SK-N-SH treated with all-trans-retinoic acid at 6 μM for 48 hours (cell line): ENCODE measurements around the gene ATP8A2.

Experiments
- ATAC-seq: fragments of 200-7000 bp; cut with Tn5 transposase; 3 replicates; pipeline ENCODE4 v1.9.1; 2020; ENCODE audit warnings: mild to moderate bottlenecking, moderate library complexity
- ARNTL ChIP-seq: fragments of 450-650 bp; formaldehyde crosslinking; IDR thresholded peaks from 2 replicates; pipeline ENCODE4 v1.5.0; 2020; ENCODE audit warnings: low read depth, mild to moderate bottlenecking, moderate library complexity, borderline replicate concordance
- BACH2 ChIP-seq: fragments of 250-450 bp; sonication (Bioruptor Pico); IDR thresholded peaks from 2 replicates; pipeline ENCODE4 v1.9.0; 2021; ENCODE audit warnings: mild to moderate bottlenecking, borderline replicate concordance
- CREB5 ChIP-seq: fragments of 250-450 bp; sonication (Bioruptor Pico); IDR thresholded peaks from 2 replicates; pipeline ENCODE4 v1.5.1; 2020; ENCODE audit warnings: low read depth, mild to moderate bottlenecking, moderate library complexity
- CSRNP3 ChIP-seq: fragments of 250-450 bp; sonication (Bioruptor Pico); IDR thresholded peaks from 2 replicates; pipeline ENCODE4 v1.5.1; 2021; ENCODE audit warnings: mild to moderate bottlenecking, moderate library complexity
- ESRRG ChIP-seq: fragments of 250-450 bp; sonication (Bioruptor Pico); IDR thresholded peaks from 2 replicates; pipeline ENCODE4 v1.6.1; 2021; ENCODE audit warnings: mild to moderate bottlenecking
- GLIS3 ChIP-seq: fragments of 250-450 bp; sonication (Bioruptor Pico); IDR thresholded peaks from 2 replicates; pipeline ENCODE4 v1.5.0; 2020; ENCODE audit warnings: mild to moderate bottlenecking, moderate library complexity
- ISL1 ChIP-seq: fragments of 250-450 bp; sonication (Bioruptor Pico); IDR thresholded peaks from 2 replicates; pipeline ENCODE4 v2.1.2; 2022; ENCODE audit warnings: mild to moderate bottlenecking, moderate library complexity
- PATZ1 ChIP-seq: fragments of 250-450 bp; sonication (Bioruptor Pico); IDR thresholded peaks from 2 replicates; pipeline ENCODE4 v1.8.0; 2020; ENCODE audit warnings: mild to moderate bottlenecking, moderate library complexity, borderline replicate concordance
- PPARA ChIP-seq: fragments of 250-450 bp; sonication (Bioruptor Pico); IDR thresholded peaks from 2 replicates; pipeline ENCODE4 v1.5.0; 2020; ENCODE audit warnings: mild to moderate bottlenecking, borderline replicate concordance
- RARB ChIP-seq: fragments of 250-450 bp; sonication (Bioruptor Pico); IDR thresholded peaks from 2 replicates; pipeline ENCODE4 v1.8.0; 2021; ENCODE audit warnings: mild to moderate bottlenecking, moderate library complexity
- SNAI2 ChIP-seq: fragments of 250-450 bp; sonication (Bioruptor Pico); IDR thresholded peaks from 2 replicates; pipeline ENCODE4 v1.5.0; 2020; ENCODE audit warnings: mild to moderate bottlenecking, moderate library complexity
- TOX ChIP-seq: fragments of 250-450 bp; sonication (Bioruptor Pico); IDR thresholded peaks from 2 replicates; pipeline ENCODE4 v1.8.0; 2021; ENCODE audit warnings: mild to moderate bottlenecking, moderate library complexity, borderline replicate concordance
- ZC3H10 ChIP-seq: fragments of 250-450 bp; sonication (Bioruptor Pico); IDR thresholded peaks from 2 replicates; pipeline ENCODE4 v1.5.1; 2021; ENCODE audit warnings: mild to moderate bottlenecking, moderate library complexity
- ZFP3 ChIP-seq: fragments of 250-450 bp; sonication (Bioruptor Pico); IDR thresholded peaks from 2 replicates; pipeline ENCODE4 v1.5.0; 2020; ENCODE audit warnings: mild to moderate bottlenecking, moderate library complexity
- ZFP30 ChIP-seq: fragments of 450-650 bp; formaldehyde crosslinking; IDR thresholded peaks from 2 replicates; pipeline ENCODE4 v1.5.0; 2022; ENCODE audit warnings: mild to moderate bottlenecking, moderate library complexity
- ZNF565 ChIP-seq: fragments of 450-650 bp; formaldehyde crosslinking; conservative IDR thresholded peaks from 2 replicates; pipeline ENCODE4 v1.5.0; 2020; ENCODE audit warnings: low read depth, mild to moderate bottlenecking, moderate library complexity
- ZNF70 ChIP-seq: fragments of 450-650 bp; formaldehyde crosslinking; IDR thresholded peaks from 2 replicates; pipeline ENCODE4 v1.5.0; 2020; ENCODE audit warnings: mild to moderate bottlenecking, moderate library complexity
- ZNF8 ChIP-seq: fragments of 450-650 bp; formaldehyde crosslinking; IDR thresholded peaks from 2 replicates; pipeline ENCODE4 v1.5.0; 2020; ENCODE audit warnings: mild to moderate bottlenecking, moderate library complexity
- TF ChIP-seq, protein P1 (sequence below): fragments of 250-450 bp; sonication (Bioruptor Pico); IDR thresholded peaks from 2 replicates; pipeline ENCODE4 v1.5.0; 2020; ENCODE audit warnings: mild to moderate bottlenecking, moderate library complexity

The ATP8A2 gene

DNA sequence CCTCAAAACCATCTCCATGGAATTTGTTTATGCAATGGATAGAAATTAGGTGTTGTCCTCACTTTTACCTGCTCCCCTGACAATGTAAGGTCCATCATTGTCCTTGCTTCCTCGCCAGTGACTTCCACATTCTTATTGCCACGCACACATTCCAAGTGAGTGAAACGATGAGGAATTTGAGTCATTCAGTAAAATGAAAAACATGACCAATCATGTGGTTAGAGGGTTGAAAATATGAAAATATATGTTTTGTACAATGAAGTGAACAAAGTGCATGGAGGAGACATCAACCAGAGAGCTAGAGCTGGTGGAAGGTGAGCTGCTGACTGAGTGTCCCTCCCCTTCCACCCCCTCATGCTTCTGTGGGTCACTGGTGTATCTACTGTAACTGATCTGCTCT is 91.7 kb downstream of the ATP8A2 start (continued):
- no peak for TF ChIP-seq ZFP3 (CRISPR knock-in tag)
- TF ChIP-seq PATZ1 (CRISPR knock-in tag), result no peak
- TF ChIP-seq TOX (CRISPR knock-in tag), result no peak
- no peak for TF ChIP-seq ZNF8 (CRISPR knock-in tag)
- no peak for TF ChIP-seq GLIS3 (CRISPR knock-in tag)
- no peak for TF ChIP-seq CREB5 (CRISPR knock-in tag)
- no peak for TF ChIP-seq ZNF565 (CRISPR knock-in tag)
- no peak for TF ChIP-seq ARNTL (CRISPR knock-in tag)
- no peak for TF ChIP-seq ZNF70
- TF ChIP-seq, all 23 proteins: peak for 0

- no peak for ATAC-seq
- TF ChIP-seq ZNF70 (no peak), SNAI2 (CRISPR knock-in tag) (no peak), ZNF565 (CRISPR knock-in tag) (no peak), BACH2 (CRISPR knock-in tag) (no peak), ISL1 (no peak), CSRNP3 (CRISPR knock-in tag) (no peak), ARNTL (CRISPR knock-in tag) (no peak), RARB (no peak), ZC3H10 (CRISPR knock-in tag) (no peak), GLIS3 (CRISPR knock-in tag) (no peak), TOX (CRISPR knock-in tag) (no peak), ZNF8 (CRISPR knock-in tag) (no peak), PPARA (CRISPR knock-in tag) (no peak), ZFP3 (CRISPR knock-in tag) (no peak)
- TF ChIP-seq, protein P1, sequence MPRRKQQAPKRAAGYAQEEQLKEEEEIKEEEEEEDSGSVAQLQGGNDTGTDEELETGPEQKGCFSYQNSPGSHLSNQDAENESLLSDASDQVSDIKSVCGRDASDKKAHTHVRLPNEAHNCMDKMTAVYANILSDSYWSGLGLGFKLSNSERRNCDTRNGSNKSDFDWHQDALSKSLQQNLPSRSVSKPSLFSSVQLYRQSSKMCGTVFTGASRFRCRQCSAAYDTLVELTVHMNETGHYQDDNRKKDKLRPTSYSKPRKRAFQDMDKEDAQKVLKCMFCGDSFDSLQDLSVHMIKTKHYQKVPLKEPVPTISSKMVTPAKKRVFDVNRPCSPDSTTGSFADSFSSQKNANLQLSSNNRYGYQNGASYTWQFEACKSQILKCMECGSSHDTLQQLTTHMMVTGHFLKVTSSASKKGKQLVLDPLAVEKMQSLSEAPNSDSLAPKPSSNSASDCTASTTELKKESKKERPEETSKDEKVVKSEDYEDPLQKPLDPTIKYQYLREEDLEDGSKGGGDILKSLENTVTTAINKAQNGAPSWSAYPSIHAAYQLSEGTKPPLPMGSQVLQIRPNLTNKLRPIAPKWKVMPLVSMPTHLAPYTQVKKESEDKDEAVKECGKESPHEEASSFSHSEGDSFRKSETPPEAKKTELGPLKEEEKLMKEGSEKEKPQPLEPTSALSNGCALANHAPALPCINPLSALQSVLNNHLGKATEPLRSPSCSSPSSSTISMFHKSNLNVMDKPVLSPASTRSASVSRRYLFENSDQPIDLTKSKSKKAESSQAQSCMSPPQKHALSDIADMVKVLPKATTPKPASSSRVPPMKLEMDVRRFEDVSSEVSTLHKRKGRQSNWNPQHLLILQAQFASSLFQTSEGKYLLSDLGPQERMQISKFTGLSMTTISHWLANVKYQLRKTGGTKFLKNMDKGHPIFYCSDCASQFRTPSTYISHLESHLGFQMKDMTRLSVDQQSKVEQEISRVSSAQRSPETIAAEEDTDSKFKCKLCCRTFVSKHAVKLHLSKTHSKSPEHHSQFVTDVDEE (CRISPR knock-in tag), result no peak
These were observed 95.1 kb downstream of the ATP8A2 start for GRCh38 chr13:25466880-25467279.

GRCh38 chr13:25468325-25469168 is 96.8 kb downstream of the ATP8A2 start:
- TF ChIP-seq ZC3H10 (CRISPR knock-in tag) (no peak), ZNF8 (CRISPR knock-in tag) (no peak), ZFP30 (CRISPR knock-in tag) (no peak), CSRNP3 (CRISPR knock-in tag) (no peak), ESRRG (CRISPR knock-in tag) (no peak)
- TF ChIP-seq, all 23 proteins: peak for 0
- ATAC-seq, result peak; percentile 32
